ENCODE measurements around the gene SRRM2.

DNA sequence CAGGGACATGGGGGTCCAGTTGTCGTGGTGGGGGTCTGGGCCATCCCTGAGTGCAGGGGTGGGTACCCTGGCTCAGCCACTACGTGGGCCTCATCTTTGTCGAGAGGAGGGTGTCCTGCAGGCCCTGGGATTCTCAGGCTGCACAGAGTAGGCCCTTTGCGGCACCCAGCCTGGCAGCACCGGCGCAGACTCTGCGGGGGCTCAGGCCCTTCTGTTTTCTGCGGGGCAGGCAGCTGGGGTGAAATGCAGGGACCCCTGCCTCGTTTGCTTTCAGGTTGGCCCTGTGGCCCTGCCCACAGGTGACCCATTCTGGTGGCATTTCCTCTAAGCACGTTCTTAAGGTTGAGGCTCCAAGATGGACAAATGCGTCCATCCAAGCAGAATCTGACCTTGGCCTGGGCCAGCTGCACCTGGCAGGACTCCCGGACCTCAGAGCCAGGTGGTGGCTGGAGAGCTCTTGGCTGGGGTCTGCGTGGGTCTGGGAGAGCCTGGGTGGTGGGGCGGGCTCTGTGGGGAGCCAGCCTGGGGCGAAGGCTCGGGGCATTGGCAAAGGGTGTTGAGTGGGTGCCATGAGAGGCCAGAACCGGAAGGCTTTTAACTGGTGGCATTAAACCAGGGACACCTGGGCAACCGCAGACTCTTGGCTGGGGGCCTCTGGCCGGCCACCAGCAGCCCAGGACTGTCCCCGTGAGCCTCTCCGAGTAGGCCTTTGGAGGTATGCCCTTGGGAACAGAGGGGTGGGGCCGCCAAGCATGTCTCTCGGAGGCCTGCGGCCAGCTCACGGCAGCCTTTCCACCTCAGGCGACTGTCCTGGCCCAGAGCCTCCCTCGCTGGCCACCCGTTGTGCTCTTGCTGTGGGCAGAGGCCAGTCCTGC is 49.3 kb upstream of the SRRM2 start:
- TF ChIP-seq CTCF (IDR thresholded peaks at IDR 0.05), result no peak
- TF ChIP-seq POLR2AphosphoS5 (IDR thresholded peaks at IDR 0.05), result no peak
- TF ChIP-seq EP300 (IDR thresholded peaks at IDR 0.05; ENCODE audit: low read depth), result no peak
- no peak for TF ChIP-seq POLR2A (IDR thresholded peaks at IDR 0.05)

All from transverse colon (tissue), 4 donors.